Stimulated activated CD4-positive, alpha-beta T cell treated with anti-CD3 and anti-CD28 coated beads, Interleukin-2, amount 100 ng/mL, for 48 hours (primary cell): ENCODE data around the gene ANKRD18B.
"Not testable (repeated sequence)": the region's sequence is repeated elsewhere in the genome, so short reads cannot be mapped to it uniquely, and the experiment has no call there.

Source experiments
- DNase-seq, 2 donors: peaks; one replicate each; pipeline ENCODE4 v3.0.0-alpha.2; 2020

ANKRD18B gene

GRCh38 chr9:33614001-33614687, 90.1 kb downstream of the ANKRD18B start:
- DNase-seq, result no peak

- not testable (repeated sequence) for DNase-seq
These were observed 94.3 kb downstream of the ANKRD18B start for GRCh38 chr9:33618370-33618769.

GRCh38 chr9:33619666-33620404, 95.8 kb downstream of the ANKRD18B start:
- no peak for DNase-seq

GRCh38 chr9:33620738-33621439, 96.8 kb downstream of the ANKRD18B start:
- no peak for DNase-seq
